HG02759 (cell line): ENCODE measurements around the gene VWA1.
"Not testable (repeated sequence)": the region's sequence is repeated elsewhere in the genome, so short reads cannot be mapped to it uniquely, and the experiment has no call there.

ENCODE experiments used
- ATAC-seq: cut with Tn5 transposase; IDR thresholded peaks from one replicate; pipeline ENCODE4 v1.9.1; 2021; ENCODE audit warnings: mild to moderate bottlenecking, moderate library complexity; ENCODE audit not compliant: unreplicated experiment

VWA1 gene

GRCh38 chr1:1454286-1455056 is 19.0 kb downstream of the VWA1 start:
- ATAC-seq: not testable (repeated sequence)

- ATAC-seq: no peak
Measured at GRCh38 chr1:1455366-1455884, 19.9 kb downstream of the VWA1 start.

GRCh38 chr1:1455934-1456333 is 20.4 kb downstream of the VWA1 start:
- ATAC-seq: not testable (repeated sequence)

- ATAC-seq: not testable (repeated sequence)
Measured at GRCh38 chr1:1456683-1457255, 21.3 kb downstream of the VWA1 start.

- not testable (repeated sequence) for ATAC-seq
Measured at GRCh38 chr1:1459156-1459555, 23.7 kb downstream of the VWA1 start.

- not testable (repeated sequence) for ATAC-seq
Measured at GRCh38 chr1:1459711-1460110, 24.2 kb downstream of the VWA1 start.

GRCh38 chr1:1460540-1461130 is 25.1 kb downstream of the VWA1 start:
- no peak for ATAC-seq

- no peak for ATAC-seq
Measured at GRCh38 chr1:1461721-1462317, 26.3 kb downstream of the VWA1 start.

- no peak for ATAC-seq
Measured at GRCh38 chr1:1462318-1462966, 27.0 kb downstream of the VWA1 start.

GRCh38 chr1:1463312-1463711 is 27.8 kb downstream of the VWA1 start:
- no peak for ATAC-seq

- ATAC-seq: not testable (repeated sequence)
Measured at GRCh38 chr1:1468196-1468985, 32.9 kb downstream of the VWA1 start.

GRCh38 chr1:1470626-1471388 is 35.3 kb downstream of the VWA1 start:
- ATAC-seq: no peak

GRCh38 chr1:1471389-1472052 is 36.0 kb downstream of the VWA1 start, which contains the start of gene ATAD3B:
Gene ATAD3B (plus strand): TSS chr1:1471765. CDS start chr1:1471885, 120 bp downstream.
- ATAC-seq: peak; percentile 92

- peak; percentile 28 for ATAC-seq
Measured at GRCh38 chr1:1472053-1472876, 36.8 kb downstream of the VWA1 start.

GRCh38 chr1:1476011-1476410 is 40.5 kb downstream of the VWA1 start:
- ATAC-seq: not testable (repeated sequence)

GRCh38 chr1:1477206-1477605 is 41.7 kb downstream of the VWA1 start:
- ATAC-seq: no peak

- ATAC-seq: no peak
Measured at GRCh38 chr1:1479547-1480487, 44.3 kb downstream of the VWA1 start.
